OCI-M2 (cell line): ENCODE data around the gene DAB2IP.

ENCODE experiments used
- DNase-seq: peaks from one replicate; lab custom pipeline; 2025; ENCODE audit not compliant: unreplicated experiment; lab: John Stamatoyannopoulos, UW

DAB2IP gene

DNA sequence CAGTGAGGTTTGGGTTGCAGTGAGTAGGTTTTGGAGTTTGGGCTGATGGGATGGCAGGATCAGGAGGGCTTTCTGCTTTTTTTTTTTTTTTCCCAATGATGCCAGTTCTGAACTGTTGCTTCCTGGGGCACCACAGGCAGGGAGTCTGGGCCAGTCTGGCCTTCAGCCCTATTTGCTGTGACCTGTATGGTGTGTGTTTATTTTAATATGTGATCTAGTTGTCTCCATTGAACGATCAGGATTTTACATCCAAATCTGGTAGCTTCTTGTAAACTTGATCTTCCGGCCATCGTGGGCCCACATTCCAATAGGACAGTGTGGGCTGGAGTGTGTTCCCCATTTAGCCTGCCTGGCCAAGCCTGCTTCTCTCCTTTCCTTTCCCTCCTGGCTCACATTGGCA, 25.8 kb upstream of the DAB2IP start:
- no peak for DNase-seq

GRCh38 chr9:121626012-121626411, 25.4 kb upstream of the DAB2IP start:
- DNase-seq = no peak

- DNase-seq = no peak
Measured at GRCh38 chr9:121627427-121627826, 24.0 kb upstream of the DAB2IP start.

GRCh38 chr9:121628401-121628800, 23.0 kb upstream of the DAB2IP start:
- DNase-seq = no peak

DNA sequence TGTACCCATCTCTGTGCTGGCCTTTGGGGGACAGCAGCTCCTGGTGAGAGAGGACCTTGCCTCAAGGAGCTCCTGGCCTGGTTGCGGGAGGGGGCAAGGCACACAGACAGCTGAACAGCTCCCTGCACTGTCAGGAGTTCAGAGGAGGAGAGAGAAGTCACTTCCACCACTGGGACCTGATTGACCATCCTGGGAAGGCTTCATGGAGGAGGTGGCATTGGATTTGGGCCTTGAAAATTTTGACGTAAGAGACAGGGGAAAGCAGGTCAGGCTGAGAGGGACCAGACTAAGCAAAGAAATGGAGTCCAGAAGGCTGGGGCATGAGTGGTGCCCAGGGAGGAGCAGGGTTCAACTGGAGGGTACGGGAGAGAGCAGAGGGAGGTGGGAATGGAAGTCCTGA, 20.3 kb upstream of the DAB2IP start:
- no peak for DNase-seq

DNA sequence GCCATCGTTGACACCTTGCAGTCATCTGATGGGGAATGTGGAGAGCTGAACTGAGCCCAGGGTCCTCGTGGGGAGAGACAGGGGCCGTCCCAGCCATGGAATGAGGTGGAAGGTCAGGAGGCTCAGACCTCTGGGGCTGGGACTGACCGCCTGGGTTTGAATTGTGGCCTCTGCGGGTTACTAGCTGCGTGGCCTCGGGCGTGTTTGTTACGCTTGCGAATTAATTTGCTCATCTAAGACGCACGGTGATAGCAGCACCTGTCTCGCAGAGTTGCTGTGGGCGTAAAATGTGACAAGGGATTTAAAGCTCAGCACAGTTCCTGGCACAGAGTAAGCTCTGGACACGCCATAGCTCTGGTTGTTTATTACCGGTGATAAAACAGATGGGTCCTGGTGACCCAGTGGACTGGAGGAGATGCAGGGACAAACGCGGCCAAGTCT, 19.4 kb upstream of the DAB2IP start:
- DNase-seq = no peak

- DNase-seq = no peak
Measured at GRCh38 chr9:121633119-121633714, 18.2 kb upstream of the DAB2IP start.

- no peak for DNase-seq
Measured at GRCh38 chr9:121633736-121634135, 17.7 kb upstream of the DAB2IP start.

DNA sequence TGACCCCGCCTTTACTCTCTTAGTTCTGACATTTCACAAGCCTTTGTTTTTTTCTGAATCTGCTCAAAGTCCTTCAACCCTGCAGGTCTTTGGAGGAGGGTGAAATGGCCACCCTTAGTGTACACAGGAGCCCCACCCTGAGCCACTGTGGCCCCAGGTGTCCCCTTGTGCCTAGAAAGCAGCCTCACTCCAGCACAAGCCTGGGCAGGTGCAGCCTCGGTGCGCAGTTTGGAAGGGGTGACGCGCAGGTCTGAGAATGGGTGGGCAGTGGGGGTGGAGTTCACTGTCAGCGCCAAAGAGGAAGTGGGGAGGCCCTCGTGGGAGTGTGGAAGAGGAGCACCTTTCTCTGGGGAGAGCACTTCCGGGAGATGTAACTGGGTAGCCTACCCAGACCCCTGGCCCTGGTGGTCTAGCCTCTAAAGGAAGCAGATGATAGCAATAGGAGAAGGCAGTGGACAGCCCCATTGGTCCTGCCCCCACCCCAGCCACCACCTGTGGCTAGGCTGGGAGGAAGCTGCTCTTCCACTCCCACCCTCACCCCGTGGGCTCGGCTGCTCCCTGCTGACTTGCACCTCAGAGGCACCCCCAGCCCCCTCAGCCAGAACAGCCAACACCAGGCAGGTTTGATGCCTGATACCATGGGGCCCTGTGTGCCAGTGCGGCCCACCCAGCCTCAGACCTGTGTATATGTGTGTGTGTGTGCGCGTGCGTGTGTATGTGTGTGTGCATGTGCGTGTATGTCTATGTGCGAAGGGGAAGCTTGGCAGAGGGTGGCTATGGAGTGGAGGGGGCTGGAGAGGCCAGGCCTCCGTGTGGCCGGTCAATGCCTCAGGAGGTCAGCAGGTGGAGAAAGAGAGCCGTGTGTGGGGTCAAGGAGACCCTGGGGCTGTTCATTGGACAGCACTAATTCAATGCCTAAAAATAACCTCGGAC, 16.8 kb upstream of the DAB2IP start:
- no peak for DNase-seq

- no peak for DNase-seq
Measured at GRCh38 chr9:121635300-121635876, 16.0 kb upstream of the DAB2IP start.

- DNase-seq = no peak
Measured at GRCh38 chr9:121636341-121636865, 15.0 kb upstream of the DAB2IP start.

DNA sequence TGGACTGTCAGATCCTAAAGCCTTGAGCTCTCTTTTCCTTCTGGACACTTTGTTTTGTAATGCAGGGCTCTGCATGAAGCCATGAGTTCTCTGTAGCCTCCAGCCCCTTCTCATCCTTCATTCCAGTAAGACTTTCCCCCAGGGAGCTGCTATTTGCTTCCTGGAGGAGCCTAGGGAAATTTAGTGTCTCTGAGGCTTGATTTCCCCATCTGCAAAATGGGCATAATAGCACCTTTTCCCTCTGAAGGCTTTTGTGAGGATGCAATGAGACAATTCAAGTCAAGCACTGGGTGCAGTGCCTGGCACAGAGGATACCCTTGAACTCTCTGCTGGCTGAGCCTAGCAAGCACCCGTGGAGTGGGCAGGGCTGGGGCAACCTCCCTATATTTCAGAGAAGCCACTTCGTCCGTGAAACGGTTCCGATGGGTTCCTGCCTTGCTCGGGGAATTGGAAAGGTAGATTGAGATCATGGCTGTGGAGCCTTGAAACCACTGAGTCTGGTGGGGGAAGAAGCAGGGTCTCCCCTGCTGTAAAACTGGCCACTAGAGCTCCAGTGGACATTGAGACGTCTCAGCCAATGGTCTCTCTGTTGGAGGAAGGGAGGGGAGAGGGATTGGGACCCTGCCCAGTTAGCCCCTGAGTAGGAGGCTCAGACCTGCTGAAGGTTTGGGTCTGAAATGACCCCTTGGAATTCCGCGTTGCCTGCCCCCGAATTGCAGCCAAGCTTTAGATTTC, 14.3 kb upstream of the DAB2IP start:
- no peak for DNase-seq

DNA sequence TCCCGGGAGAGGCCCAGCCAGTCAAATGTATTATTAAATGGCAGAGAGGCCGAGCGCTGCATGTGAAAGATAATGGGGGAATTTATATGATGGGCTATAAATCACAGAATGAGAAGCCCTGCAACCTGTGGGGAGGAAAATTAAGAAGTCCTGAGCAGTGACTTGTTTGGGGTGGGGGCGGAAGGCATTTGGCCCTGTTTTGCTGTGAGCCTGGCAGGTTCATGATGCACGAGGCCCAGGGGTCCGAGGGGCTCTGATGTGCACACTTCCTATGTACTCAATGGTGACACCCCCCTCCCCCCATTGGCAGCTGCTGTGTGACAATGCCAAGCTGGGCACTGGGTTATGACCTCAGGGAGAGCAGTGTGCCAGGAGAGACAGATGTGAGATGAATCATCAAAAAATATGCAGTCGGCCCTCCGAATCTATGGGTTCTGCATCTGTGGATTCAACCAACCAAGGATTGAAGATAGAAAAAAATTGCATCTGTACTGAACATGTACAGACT, 13.7 kb upstream of the DAB2IP start:
- no peak for DNase-seq

DNA sequence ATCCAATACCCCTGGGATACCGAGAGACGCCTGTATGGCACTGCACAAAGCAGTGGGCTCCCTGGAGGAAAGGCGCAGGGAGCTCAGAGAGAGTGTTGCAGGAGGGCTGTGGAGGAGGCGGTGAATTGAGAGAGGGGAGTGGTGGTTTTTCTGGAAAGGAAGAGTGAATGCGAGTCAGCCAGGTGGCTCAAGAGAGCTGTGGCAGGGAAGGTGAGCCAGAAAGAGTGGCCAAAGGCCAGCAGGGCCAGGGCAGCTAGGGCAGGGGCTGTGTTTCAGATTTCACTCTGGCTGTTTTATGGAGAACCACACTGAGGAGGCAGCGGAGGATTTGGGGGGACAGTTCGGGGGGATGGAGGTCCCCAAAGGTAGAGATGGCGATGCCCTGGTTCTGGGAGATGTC, 13.0 kb upstream of the DAB2IP start:
- no peak for DNase-seq

DNA sequence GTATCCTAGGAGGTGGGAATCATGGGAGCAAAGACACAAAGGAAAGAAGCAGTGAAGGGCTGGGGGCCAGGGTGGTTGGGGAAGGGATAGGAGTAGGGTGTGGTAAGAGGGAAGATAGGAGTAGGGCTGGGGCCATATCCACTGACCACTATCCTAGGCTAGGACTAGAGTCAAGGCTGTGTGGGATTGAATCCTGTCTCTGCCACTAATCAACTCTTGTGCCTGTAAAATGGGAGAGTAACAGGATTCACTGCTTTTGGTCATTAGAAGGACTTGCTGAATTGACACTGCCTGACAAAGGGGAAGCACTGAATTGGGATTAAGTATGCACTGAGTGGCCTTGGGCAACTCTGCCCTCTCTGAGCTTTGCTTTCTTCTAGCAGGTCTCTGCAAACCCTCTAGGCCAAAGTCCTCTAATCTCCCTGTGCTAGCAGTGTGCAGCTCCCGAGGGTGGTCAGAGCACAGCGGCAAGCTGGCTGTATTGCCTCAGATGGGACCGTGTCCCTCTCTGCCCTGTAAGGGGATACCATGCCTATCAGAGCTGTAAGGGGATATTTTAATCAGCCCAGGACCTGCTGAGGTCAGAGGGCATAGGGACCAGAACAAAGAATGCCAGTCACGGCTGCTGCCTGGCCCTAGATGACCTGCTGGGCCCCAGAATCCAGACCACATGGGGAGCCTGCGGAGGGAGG, 12.4 kb upstream of the DAB2IP start:
- DNase-seq = no peak

DNA sequence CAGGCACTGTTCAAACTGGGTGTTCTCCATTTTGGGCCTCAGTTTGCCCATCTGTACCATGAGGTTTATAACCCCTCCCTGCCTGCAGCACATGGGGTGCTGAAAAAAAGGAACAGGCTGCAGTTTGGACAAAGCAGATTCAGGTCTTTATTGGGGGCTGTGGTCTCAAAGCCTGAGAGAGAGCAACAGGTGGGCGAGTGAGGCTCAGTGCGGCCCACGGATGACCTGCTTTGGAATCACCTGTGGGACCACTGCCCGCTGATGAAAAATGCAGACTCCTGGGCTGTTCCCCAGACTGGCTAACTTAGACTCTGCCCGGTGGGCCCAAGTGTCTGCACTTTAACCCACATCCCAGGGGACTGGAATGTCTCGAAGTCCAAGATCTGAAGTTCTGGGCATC, 11.8 kb upstream of the DAB2IP start:
- DNase-seq = no peak

DNA sequence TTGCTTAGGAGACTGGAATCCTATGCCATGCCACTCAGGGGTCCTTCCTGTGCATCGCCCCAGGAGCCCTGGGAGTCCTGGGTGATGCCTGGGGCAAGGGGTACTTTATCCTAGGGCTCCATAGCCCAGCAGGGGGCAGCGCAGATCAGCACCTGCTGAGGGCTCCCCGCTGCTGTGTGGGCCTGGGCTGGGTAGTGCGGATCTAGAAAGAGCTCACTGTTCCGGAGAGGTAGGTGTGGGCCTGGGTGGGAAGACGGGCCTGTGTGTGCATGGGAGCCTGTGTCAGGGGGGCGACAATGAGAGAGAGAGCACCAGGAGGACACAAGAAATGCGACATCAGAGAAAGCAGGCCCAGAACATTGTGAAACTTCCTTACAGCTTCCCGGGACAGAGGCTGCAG, 11.4 kb upstream of the DAB2IP start:
- no peak for DNase-seq

DNA sequence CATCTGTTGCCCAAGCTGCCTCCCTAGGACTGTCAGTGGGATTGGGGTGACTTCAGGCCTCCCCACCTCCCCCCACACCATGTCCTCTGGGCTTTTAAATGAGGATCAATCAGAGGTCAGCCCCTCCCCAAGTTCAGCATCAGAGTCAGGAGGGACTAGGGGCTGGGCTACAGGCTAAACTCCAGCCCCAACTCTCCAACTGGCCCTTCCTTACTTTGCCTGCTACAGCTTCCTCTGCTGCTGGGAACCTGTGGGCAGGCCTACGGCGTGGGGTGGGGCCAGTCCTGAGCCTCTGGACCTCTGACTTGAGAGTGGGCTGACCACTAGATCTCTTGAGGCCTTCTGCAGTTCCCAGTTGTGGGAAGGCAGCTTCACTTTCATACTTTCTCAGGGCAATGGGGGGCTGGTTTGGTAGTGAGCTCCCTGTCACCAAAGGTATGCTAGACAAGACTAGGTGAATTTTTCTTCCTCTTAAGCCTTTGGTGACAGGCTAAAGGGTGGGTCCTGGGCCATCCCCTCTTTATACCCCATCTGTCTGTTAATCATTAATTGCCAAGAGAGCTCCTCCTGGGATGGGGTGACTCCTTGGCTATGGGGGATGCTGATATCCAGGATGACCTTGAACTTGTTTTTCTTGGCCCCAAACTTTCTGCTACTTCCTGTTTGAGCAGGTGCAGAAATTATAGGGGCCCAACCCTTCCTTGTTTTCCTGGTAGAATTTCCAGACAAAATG, 10.8 kb upstream of the DAB2IP start:
- no peak for DNase-seq

DNA sequence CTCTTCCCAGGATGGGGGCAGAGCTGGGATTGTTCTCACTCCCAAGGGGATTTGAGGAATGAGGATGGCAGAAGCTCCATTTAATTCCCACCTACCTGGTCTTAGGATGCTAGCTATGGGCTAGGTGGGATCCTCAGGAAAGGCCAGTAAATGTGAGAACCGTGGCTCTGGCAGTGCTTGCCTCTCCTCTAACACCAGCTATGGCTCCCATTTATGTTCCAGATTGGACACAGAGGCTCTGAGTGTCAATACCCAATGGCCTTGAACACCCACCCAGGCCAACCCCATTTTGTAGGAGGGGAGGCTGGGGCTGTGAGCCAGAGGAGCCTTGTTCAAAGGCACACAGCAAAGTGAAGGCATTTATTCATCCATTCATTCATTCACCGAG, 10.2 kb upstream of the DAB2IP start:
- DNase-seq = no peak

DNA sequence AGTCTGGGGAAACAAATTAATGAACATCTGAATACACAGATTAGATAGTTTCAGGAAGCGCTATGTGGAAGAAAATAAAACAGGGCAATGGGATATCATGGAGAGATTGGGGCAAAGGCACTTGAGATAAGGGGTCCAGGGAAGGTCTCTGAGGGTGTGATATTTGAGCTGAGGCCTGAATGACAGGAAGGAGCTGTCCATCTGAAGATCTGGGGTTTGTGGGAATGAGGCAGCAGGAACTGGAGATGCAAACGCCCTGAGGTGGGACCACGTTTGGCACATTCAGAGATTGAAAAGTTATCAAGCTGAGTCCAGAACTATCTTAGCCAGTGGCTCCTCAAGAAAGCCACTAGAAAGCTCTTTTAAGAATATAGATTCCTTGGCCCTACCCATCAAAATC, 8.7 kb upstream of the DAB2IP start:
- no peak for DNase-seq
